Measurements from ENCODE around the gene TNNC1. TPM values are rescaled to one million over a fixed set of nuclear protein-coding genes. Genes with fewer than 3 reads are reported as not detected.

The TNNC1 gene
- total RNA-seq, 1 experiment from 2014 or later = 8.3 TPM

DNA sequence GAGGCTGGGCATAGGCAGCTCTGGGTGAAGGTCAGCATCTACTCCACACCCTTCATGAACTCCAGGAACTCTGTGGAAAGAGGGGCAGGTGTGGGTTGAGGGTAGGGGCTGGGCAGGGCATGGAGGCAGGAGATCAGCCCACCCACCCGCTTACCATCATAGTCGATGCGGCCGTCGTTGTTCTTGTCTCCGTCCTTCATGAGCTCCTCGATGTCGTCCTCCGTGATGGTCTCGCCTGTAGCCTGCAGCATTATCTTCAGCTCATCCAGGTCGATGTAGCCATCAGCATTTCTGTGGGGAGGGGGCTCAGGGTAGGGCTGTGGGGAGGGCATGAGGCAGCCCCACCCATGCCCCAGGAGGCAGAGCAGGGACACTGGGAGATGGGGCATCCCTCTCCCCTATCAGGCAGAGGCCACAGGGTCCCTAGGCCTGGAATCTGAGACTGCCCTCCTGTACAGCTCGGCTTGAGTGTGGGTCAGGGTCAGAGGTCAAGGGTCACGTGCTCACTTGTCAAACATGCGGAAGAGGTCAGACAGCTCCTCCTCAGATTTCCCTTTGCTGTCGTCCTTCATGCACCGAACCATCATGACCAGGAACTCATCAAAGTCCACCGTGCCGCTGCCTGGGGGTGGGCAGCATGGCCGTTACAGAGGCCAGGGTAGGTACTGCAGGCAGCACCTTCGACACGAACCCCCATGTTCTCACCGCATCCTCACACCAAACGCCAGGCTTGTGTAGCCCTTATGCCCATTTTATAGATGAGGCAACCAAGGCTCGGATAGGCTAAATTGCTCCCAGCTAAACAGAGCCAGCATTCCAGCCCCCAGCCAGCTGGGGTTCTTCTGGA, 2.4 kb downstream of the TNNC1 start:
- POLR2A ChIA-PET (ENCODE audit: unreplicated experiment) = no interaction called here
- Histone ChIP-seq H3K4me3 (no peak overlapping the region), H3F3A (ENCODE audit: insufficient read depth, low read depth) (peaks cover 16% of the 10 kb centered on the region; the same call in 1 of the 2 replicates), H3K36me3 (ENCODE audit: low read depth) (no peaks in the 10 kb centered on the region), H3K9me3 (ENCODE audit: insufficient read depth, low read depth) (no peaks in the 10 kb centered on the region), H3K4me2 (no peak overlapping the region), H3K27ac (no peak overlapping the region), H3K9me2 (ENCODE audit: insufficient read depth) (no peaks in the 10 kb centered on the region), H3K79me2 (ENCODE audit: low read depth) (peaks cover 6% of the 10 kb centered on the region; the same call in 1 of the 2 replicates), H3K4me1 (replicated peaks; ENCODE audit: insufficient read depth) (peaks cover 37% of the 10 kb centered on the region), H2AFZ (no peak overlapping the region), H3K27me3 (ENCODE audit: insufficient read depth, low read depth) (no peaks in the 10 kb centered on the region), H4K20me1 (ENCODE audit: insufficient read depth) (no peaks in the 10 kb centered on the region)
- CTCF ChIA-PET = no interaction called here
- TF ChIP-seq EZH2 (IDR thresholded peaks at IDR 0.05; ENCODE audit: low read depth) = no peak
- TF ChIP-seq, protein P1, sequence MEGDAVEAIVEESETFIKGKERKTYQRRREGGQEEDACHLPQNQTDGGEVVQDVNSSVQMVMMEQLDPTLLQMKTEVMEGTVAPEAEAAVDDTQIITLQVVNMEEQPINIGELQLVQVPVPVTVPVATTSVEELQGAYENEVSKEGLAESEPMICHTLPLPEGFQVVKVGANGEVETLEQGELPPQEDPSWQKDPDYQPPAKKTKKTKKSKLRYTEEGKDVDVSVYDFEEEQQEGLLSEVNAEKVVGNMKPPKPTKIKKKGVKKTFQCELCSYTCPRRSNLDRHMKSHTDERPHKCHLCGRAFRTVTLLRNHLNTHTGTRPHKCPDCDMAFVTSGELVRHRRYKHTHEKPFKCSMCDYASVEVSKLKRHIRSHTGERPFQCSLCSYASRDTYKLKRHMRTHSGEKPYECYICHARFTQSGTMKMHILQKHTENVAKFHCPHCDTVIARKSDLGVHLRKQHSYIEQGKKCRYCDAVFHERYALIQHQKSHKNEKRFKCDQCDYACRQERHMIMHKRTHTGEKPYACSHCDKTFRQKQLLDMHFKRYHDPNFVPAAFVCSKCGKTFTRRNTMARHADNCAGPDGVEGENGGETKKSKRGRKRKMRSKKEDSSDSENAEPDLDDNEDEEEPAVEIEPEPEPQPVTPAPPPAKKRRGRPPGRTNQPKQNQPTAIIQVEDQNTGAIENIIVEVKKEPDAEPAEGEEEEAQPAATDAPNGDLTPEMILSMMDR (conservative IDR thresholded peaks at IDR 0.05) = no peak
- intact Hi-C loops (cut with micrococcal nuclease; ENCODE audit: unreplicated experiment) = loop anchor here (5.0 kb wide), 1 partner anchor 234 kb away; no protein-coding TSS in a partner anchor
- no TSS peak for BruUV-seq (replicated peaks)
- no peak for DNase-seq

DNA sequence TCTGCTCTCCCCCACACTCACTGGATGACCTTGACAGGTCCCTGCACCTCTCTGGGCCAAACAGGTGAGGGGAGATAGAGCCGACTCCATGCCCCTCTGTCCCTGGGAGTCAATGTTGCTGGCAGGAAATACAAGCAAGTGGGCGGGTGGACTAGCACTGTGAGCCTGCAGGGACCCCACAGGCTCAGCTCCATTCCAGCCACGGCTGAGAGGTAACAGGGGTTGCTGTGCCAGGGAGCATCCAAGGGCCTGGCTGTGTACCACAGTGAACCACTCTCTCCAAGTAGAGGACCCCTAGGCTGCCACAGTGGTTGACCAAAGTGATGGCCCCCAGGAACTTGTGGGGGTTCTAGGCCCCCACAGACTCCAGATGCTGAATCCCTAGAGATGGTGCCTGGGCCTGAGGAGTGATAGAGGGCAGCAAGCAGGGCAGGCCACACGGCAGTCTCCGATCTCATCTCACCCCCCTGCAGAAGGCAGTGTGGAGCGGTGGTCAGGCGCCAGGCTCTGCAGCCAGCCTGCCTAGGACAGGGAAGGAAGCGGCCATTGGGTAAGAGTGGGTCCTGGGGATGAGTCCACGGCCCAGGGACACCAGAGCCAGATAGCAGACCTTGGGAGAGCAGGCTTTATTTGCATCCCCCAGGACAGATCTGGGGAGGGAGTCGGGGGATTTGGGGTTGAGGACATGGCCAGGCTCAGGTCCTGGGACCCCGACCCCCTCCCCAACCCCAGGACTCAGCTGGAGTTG, 3.2 kb downstream of the TNNC1 start:
- Histone ChIP-seq H3K27ac (no peak overlapping the region), H3K79me2 (ENCODE audit: low read depth) (no peaks in the 10 kb centered on the region), H3K36me3 (ENCODE audit: low read depth) (no peaks in the 10 kb centered on the region), H3K9me3 (ENCODE audit: insufficient read depth, low read depth) (no peaks in the 10 kb centered on the region), H3K4me2 (peak overlapping the region; percentile 40; the same call in 1 of the 2 replicates), H3K4me3 (no peak overlapping the region), H3F3A (ENCODE audit: insufficient read depth, low read depth) (peaks cover 16% of the 10 kb centered on the region; the same call in 1 of the 2 replicates), H2AFZ (no peak overlapping the region), H3K4me1 (replicated peaks; ENCODE audit: insufficient read depth) (peaks cover 37% of the 10 kb centered on the region), H3K27me3 (ENCODE audit: insufficient read depth, low read depth) (no peaks in the 10 kb centered on the region), H4K20me1 (ENCODE audit: insufficient read depth) (no peaks in the 10 kb centered on the region), H3K9me2 (ENCODE audit: insufficient read depth) (no peaks in the 10 kb centered on the region)
- intact Hi-C loops (cut with micrococcal nuclease; ENCODE audit: unreplicated experiment) = loop anchor here (1.0 to 5.0 kb wide), 2 partner anchors 220 to 233 kb away; no protein-coding TSS in a partner anchor
- CTCF ChIA-PET = no interaction called here
- BruUV-seq (replicated peaks) = no TSS peak
- DNase-seq = no peak
- POLR2A ChIA-PET (ENCODE audit: unreplicated experiment) = no interaction called here
- TF ChIP-seq EZH2 (IDR thresholded peaks at IDR 0.05; ENCODE audit: low read depth) = no peak
- TF ChIP-seq, protein P1 (conservative IDR thresholded peaks at IDR 0.05) = no peak

DNA sequence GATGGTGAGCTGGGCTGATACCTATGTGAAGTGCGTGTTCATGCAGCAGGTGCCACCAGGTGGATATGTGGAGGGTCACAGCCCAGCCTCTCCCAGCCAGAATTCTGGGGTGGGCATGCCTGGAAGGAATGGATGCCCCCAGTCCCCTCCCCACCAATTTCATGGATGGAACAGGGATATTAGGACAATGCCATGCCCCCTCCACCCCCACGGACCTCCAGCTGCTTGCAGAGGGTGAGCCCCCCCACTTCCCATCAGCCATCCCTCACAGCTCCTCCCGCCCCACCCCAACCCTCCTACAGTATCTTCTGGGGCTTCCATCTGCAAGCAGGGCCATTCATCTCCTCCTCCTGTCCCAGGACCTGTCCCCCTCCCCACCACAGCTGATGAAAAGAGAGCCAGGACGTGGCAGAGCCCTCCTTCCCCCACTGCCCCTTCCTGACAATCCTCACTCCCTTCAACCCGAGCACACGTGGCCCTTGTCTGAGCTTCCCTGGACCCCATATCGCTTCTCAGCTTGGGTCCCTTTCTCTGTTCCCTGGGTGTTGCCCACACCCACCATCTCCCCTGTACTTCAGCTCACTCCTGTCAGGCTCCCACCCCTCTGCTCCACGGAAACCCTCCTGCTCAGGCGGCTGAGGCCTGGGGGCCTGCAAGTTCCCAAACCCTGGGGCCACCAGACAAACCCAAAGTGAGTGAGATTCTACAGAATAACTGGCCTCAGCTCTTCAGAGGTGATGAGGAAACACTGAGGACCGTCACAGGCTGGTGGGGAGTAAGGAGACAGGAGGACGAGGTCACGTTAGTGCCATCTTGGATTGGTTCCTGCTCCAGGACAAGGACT, 6.1 kb downstream of the TNNC1 start:
- Histone ChIP-seq H3K9me3 (ENCODE audit: insufficient read depth, low read depth) (no peaks in the 10 kb centered on the region), H3K4me3 (no peak overlapping the region), H3F3A (ENCODE audit: insufficient read depth, low read depth) (peaks cover 5% of the 10 kb centered on the region; the same call in 1 of the 2 replicates), H2AFZ (no peak overlapping the region), H3K27me3 (ENCODE audit: insufficient read depth, low read depth) (no peaks in the 10 kb centered on the region), H3K4me1 (replicated peaks; ENCODE audit: insufficient read depth) (peaks cover 13% of the 10 kb centered on the region; the same call in 1 of the 2 replicates), H3K79me2 (ENCODE audit: low read depth) (no peaks in the 10 kb centered on the region), H3K4me2 (no peak overlapping the region), H3K27ac (no peak overlapping the region), H3K9me2 (ENCODE audit: insufficient read depth) (no peaks in the 10 kb centered on the region), H4K20me1 (ENCODE audit: insufficient read depth) (no peaks in the 10 kb centered on the region), H3K36me3 (ENCODE audit: low read depth) (no peaks in the 10 kb centered on the region)
- CTCF ChIA-PET = interaction anchor here (1.2 to 3.8 kb wide), 3 partner anchors 20 to 115 kb away, joined by 3 to 21 read pairs (median 3); no protein-coding TSS in a partner anchor
- no TSS peak for BruUV-seq (replicated peaks)
- intact Hi-C loops (cut with micrococcal nuclease; ENCODE audit: unreplicated experiment) = loop anchor here (1.0 kb wide), 1 partner anchor 19 kb away; no protein-coding TSS in a partner anchor
- POLR2A ChIA-PET (ENCODE audit: unreplicated experiment) = interaction anchor here (0.8 kb wide), 1 partner anchor 72 kb away, joined by 9 read pairs; no protein-coding TSS in a partner anchor
- DNase-seq = no peak
- TF ChIP-seq, protein P1 (conservative IDR thresholded peaks at IDR 0.05) = no peak
- TF ChIP-seq EZH2 (IDR thresholded peaks at IDR 0.05; ENCODE audit: low read depth) = no peak

Measured in PC-9 (cell line).